Measurements from ENCODE around the gene GRAMD1A.

DNA sequence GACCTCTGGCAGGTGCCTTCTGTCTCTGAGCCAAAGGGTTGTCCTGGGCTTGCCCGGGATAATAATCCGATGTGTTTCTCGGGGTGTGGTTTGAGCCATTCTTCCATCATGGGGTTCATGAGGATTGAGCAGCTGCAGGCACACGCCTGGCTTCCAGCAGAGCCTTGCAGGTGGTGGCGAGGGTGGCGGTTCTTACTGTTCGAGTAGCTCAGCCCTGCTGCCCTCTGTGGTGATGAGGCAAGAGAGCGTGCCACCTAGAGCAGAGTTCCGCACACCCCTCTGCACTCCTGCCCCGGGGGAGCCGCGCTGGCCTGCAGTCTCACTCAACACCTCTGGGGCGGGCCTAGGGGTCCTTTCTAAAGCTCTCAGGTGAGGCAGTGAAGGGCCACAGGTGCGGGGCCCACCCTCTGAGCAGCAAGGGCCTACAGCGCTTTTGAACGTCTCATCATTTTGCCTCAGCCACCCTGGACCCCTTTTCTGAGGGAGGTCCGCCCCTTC, 33.9 kb downstream of the GRAMD1A start:
- TF ChIP-seq POLR2A (IDR thresholded peaks at IDR 0.05; ENCODE audit: extremely low read depth, insufficient read length) = no peak
- TF ChIP-seq, protein P1, sequence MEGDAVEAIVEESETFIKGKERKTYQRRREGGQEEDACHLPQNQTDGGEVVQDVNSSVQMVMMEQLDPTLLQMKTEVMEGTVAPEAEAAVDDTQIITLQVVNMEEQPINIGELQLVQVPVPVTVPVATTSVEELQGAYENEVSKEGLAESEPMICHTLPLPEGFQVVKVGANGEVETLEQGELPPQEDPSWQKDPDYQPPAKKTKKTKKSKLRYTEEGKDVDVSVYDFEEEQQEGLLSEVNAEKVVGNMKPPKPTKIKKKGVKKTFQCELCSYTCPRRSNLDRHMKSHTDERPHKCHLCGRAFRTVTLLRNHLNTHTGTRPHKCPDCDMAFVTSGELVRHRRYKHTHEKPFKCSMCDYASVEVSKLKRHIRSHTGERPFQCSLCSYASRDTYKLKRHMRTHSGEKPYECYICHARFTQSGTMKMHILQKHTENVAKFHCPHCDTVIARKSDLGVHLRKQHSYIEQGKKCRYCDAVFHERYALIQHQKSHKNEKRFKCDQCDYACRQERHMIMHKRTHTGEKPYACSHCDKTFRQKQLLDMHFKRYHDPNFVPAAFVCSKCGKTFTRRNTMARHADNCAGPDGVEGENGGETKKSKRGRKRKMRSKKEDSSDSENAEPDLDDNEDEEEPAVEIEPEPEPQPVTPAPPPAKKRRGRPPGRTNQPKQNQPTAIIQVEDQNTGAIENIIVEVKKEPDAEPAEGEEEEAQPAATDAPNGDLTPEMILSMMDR (IDR thresholded peaks at IDR 0.05; ENCODE audit: low read depth, low read length) = no peak

Data from NB4 (cell line).